ENCODE results near the gene PYDC1.
"Not testable (repeated sequence)": the region's sequence is repeated elsewhere in the genome, so short reads cannot be mapped to it uniquely, and the experiment has no call there.

Gene PYDC1

GRCh38 chr16:31179747-31180459 is 37.0 kb downstream of the PYDC1 start, which contains the start of gene FUS:
TSS of gene FUS (plus strand) at chr16:31180139. CDS start at chr16:31180215, 76 bp downstream.
- peak; percentile 80 to 96 (median 89) for DNase-seq (ENCODE audit: low read depth in 2 of 3, low spot score in 2 of 3)

GRCh38 chr16:31179219-31179746 is 37.7 kb downstream of the PYDC1 start:
- no peak for DNase-seq (ENCODE audit: low read depth in 2 of 3, low spot score in 2 of 3)

GRCh38 chr16:31177136-31177535 is 39.8 kb downstream of the PYDC1 start:
- no peak for DNase-seq (ENCODE audit: low read depth in 2 of 3, low spot score in 2 of 3)

- not testable (repeated sequence) for DNase-seq (ENCODE audit: low read depth in 2 of 3, low spot score in 2 of 3)
Measured at GRCh38 chr16:31170048-31170447, 46.9 kb downstream of the PYDC1 start.

GRCh38 chr16:31168848-31169247 is 48.1 kb downstream of the PYDC1 start:
- DNase-seq (ENCODE audit: low read depth in 2 of 3, low spot score in 2 of 3), result no peak

- DNase-seq (ENCODE audit: low read depth in 2 of 3, low spot score in 2 of 3), result no peak
Measured at GRCh38 chr16:31167315-31167714, 49.6 kb downstream of the PYDC1 start.

Measured in activated CD8-positive, alpha-beta memory T cell treated with anti-CD3 and anti-CD28 coated beads for 48 hours (primary cell).